AG09309 (cell line): ENCODE data around the gene TAF9.

ENCODE experiments used
- DNase-seq: peaks from one replicate; pipeline ENCODE4 v3.0.0-alpha.2; 2010; ENCODE audit warnings: low read depth
- H3K4me3 ChIP-seq: 2 replicates; pipeline ENCODE4 v1.5.1; 2011; ENCODE audit warnings: mild to moderate bottlenecking, low read depth, low read length, moderate library complexity; ENCODE audit not compliant: control insufficient read depth
- TF ChIP-seq, protein P1 (sequence below): IDR thresholded peaks from 2 replicates; pipeline ENCODE4 v1.5.1; 2011; ENCODE audit warnings: mild to moderate bottlenecking, low read depth, low read length, inconsistent platforms; ENCODE audit not compliant: insufficient read depth, control insufficient read depth; ENCODE audit errors: missing control alignments

The TAF9 gene

DNA sequence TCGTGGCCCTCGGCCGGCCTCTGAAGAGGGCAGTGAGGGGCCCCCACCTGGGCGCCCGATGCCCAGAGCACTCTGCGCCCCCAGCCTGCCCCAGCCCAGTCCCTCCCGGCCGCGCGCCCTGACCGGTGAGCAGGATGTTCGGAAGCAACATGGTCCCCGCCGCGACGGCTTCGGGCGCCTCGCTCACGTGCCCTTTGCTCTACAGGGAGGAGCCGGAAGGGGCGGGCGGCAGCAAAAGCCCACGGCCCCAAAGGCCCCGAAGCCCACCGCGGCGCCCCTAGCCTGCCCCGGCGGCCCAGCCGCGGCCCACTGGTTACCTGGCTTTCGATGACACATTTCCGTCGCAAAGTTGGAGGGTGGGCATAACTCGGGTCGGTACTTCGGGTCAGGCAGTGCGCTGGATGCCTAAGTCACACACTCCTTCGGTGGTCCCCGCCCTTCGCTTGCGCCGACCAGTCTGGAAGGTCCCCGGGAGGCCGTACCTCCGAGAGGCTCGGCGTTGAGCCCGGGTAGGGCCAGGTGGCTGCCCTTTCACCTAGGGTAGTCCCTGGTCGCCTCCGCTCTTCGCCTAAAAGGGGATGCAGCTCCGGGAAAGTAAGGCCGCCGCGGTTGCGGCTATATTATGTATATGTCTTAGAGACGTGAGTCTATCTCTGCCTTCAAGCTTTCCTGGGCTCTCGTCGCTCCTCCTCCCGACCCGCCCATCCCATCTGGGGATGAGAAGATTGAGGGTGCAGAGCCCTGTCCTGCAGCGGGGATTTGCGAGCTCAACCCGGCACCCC is at the start of gene TAF9, which contains the start of the genes AK6 and RAD17:
TSS of gene TAF9 (minus strand) at position 181 of the 782 bp plus-strand sequence. CDS start 3,783 bp downstream, outside the sequence.
TSS of gene AK6 (minus strand) at position 181 of the 782 bp plus-strand sequence. CDS start at position 151, 30 bp downstream.
TSS of gene RAD17 (plus strand) at position 479 of the 782 bp plus-strand sequence. CDS start 2,391 bp downstream, outside the sequence.
- peak; percentile 61 for DNase-seq
- TF ChIP-seq, protein P1, sequence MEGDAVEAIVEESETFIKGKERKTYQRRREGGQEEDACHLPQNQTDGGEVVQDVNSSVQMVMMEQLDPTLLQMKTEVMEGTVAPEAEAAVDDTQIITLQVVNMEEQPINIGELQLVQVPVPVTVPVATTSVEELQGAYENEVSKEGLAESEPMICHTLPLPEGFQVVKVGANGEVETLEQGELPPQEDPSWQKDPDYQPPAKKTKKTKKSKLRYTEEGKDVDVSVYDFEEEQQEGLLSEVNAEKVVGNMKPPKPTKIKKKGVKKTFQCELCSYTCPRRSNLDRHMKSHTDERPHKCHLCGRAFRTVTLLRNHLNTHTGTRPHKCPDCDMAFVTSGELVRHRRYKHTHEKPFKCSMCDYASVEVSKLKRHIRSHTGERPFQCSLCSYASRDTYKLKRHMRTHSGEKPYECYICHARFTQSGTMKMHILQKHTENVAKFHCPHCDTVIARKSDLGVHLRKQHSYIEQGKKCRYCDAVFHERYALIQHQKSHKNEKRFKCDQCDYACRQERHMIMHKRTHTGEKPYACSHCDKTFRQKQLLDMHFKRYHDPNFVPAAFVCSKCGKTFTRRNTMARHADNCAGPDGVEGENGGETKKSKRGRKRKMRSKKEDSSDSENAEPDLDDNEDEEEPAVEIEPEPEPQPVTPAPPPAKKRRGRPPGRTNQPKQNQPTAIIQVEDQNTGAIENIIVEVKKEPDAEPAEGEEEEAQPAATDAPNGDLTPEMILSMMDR: no peak
- H3K4me3 ChIP-seq: peak within 1 kb of the TSS; percentile 81

GRCh38 chr5:69418554-69418953 is 49.2 kb upstream of the TAF9 start:
- TF ChIP-seq, protein P1: no peak
- no peak for DNase-seq
- H3K4me3 ChIP-seq: no peak overlapping the region

DNA sequence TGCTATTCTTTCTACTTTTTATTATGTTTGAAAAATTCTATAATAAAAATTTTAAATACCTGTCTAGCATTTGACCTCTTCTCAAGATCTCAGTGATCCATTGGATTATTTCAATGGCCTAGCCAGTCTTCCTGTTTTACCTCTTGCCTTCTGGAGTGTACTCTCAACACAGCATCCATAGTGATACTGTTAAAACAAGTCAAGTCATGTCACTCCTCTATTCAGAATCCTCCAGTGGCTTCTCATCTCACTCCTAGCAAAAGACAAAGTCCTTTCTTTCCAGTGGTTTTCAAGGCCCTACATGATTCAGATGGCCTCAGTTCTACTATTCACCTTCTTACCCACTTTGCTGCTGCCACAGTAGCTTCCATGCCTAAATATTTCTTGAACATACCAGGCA is 47.4 kb upstream of the TAF9 start:
- DNase-seq: no peak
- TF ChIP-seq, protein P1: no peak
- H3K4me3 ChIP-seq: no peak overlapping the region

- H3K4me3 ChIP-seq: no peak overlapping the region
- TF ChIP-seq, protein P1: no peak
- DNase-seq: no peak
Observed at GRCh38 chr5:69416180-69416579, 46.9 kb upstream of the TAF9 start.

- TF ChIP-seq, protein P1: no peak
- no peak for DNase-seq
- peak overlapping the region; percentile 51 for H3K4me3 ChIP-seq
Observed at GRCh38 chr5:69415584-69415958, 46.3 kb upstream of the TAF9 start.

GRCh38 chr5:69414885-69415583 is 45.7 kb upstream of the TAF9 start, which contains the start of gene MARVELD2:
Gene MARVELD2, plus strand, starts transcription at chr5:69415116. Its CDS starts 4,270 bp downstream, at chr5:69419386.
- no peak for DNase-seq
- peak within 1 kb of the TSS; percentile 51 for H3K4me3 ChIP-seq
- TF ChIP-seq, protein P1: peak; percentile 51
